Thyroid gland (tissue), 4 donors: Measurements from ENCODE around the gene SHROOM4. TPM values are rescaled to one million over a fixed set of nuclear protein-coding genes. Genes with fewer than 3 reads are reported as not detected.

Experiments used
- DNase-seq, 2 donors: peaks; one replicate each; pipeline ENCODE4 v3.0.0-alpha.2; 2019
- H3K27ac ChIP-seq, 3 donors: fragments of 200-600 bp; sonication (generic); 1 replicate in 2 of 3; 2 replicates in 1 of 3; pipeline ENCODE4 v1.5.1; 2016 to 2019; ENCODE audit warnings: mild to moderate bottlenecking in 1 of 3, moderate library complexity in 1 of 3
- H3K27me3 ChIP-seq: fragments of 200-600 bp; sonication (generic); one replicate; pipeline ENCODE4 v1.5.1; 2019
- H3K36me3 ChIP-seq, 2 donors: fragments of 200-600 bp; sonication (generic); one replicate each; pipeline ENCODE4 v1.5.1; 2016 to 2019
- H3K4me1 ChIP-seq, 2 donors: fragments of 200-600 bp; sonication (generic); one replicate each; pipeline ENCODE4 v1.5.1; 2017 to 2019
- H3K4me3 ChIP-seq, 3 donors: fragments of 200-600 bp; sonication (generic); replicated peaks in 1 of 3; 1 replicate in 2 of 3; 2 replicates in 1 of 3; pipeline ENCODE4 v1.5.1; 2016; ENCODE audit warnings: mild to moderate bottlenecking in 1 of 3
- H3K9me3 ChIP-seq: fragments of 200-600 bp; sonication (generic); one replicate; pipeline ENCODE4 v1.5.1; 2017
- POLR2A ChIP-seq, 2 donors: fragments of 450-650 bp; IDR thresholded peaks; one replicate each; pipeline ENCODE4 v1.6.1; 2017; ENCODE audit warnings: antibody characterized with exemption in 2 of 2, mild to moderate bottlenecking in 2 of 2, moderate library complexity in 1 of 2
- WGBS, 2 donors: methylation state at CpG; one replicate each; pipeline ENCODE4 v1.1.5; 2017; 5-methylcytosine and 5-hydroxymethylcytosine counted together
- intact Hi-C: fragments of 100-400 bp; cut with DNase I; formaldehyde crosslinking; loops from one replicate; pipeline ENCODE4 v1.15.1; 2023
- total RNA-seq, 4 donors: library from RNA; depleted of rRNA; stranded (reverse); fragments of >200 nt; gene quantifications; one replicate each; pipeline ENCODE4 v1.2.3, GENCODE V29; 2016
- TF ChIP-seq, protein P1 (sequence below), 6 experiments: fragments of 200-600 bp in 3 of 6; fragments of 450-650 bp in 3 of 6; sonication (generic) in 3 of 6; IDR thresholded peaks; one replicate each; pipeline ENCODE4 v1.5.1; 2016 to 2019; ENCODE audit warnings: antibody characterized with exemption in 6 of 6, mild to moderate bottlenecking in 2 of 6, inconsistent platforms in 1 of 6, moderate library complexity in 1 of 6

The SHROOM4 gene
- total RNA-seq, 4 donors from 2014 or later, result 4.1 to 10.8 (median 6.9) TPM

DNA sequence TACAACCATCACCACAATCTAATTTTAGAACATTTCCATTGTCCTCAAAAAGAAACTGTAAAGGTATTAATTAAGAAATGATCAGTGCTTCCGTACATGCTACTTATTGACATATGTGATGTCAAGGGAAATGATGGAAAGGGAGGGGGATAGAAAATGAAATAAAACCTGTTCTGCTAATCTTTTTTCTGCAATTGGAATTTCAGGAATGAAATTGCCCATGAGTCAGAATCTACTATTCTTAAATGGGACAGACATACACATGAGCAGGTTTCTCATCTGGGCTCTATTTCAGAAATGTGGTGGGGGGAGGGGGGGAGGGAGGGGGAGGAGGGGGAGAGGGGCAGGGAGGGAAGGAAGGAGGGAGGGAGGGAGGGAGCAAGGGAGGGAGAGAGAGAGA lies 91.0 kb downstream of the SHROOM4 start:
- no peak for DNase-seq
- Histone ChIP-seq H3K27me3 (no peaks in the 10 kb centered on the region), H3K36me3 (no peaks in the 10 kb centered on the region), H3K4me3 (no peak overlapping the region), H3K9me3 (no peaks in the 10 kb centered on the region), H3K27ac (no peak overlapping the region), H3K4me1 (no peaks in the 10 kb centered on the region)
- intact Hi-C loops, result no loop called here
- WGBS, 2 donors, result 94 to 100% methylated on average over 1 of the region's 1 CpG
- TF ChIP-seq POLR2A (IDR thresholded peaks at IDR 0.05), result no peak
- TF ChIP-seq, protein P1, sequence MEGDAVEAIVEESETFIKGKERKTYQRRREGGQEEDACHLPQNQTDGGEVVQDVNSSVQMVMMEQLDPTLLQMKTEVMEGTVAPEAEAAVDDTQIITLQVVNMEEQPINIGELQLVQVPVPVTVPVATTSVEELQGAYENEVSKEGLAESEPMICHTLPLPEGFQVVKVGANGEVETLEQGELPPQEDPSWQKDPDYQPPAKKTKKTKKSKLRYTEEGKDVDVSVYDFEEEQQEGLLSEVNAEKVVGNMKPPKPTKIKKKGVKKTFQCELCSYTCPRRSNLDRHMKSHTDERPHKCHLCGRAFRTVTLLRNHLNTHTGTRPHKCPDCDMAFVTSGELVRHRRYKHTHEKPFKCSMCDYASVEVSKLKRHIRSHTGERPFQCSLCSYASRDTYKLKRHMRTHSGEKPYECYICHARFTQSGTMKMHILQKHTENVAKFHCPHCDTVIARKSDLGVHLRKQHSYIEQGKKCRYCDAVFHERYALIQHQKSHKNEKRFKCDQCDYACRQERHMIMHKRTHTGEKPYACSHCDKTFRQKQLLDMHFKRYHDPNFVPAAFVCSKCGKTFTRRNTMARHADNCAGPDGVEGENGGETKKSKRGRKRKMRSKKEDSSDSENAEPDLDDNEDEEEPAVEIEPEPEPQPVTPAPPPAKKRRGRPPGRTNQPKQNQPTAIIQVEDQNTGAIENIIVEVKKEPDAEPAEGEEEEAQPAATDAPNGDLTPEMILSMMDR (IDR thresholded peaks at IDR 0.05), result no peak

DNA sequence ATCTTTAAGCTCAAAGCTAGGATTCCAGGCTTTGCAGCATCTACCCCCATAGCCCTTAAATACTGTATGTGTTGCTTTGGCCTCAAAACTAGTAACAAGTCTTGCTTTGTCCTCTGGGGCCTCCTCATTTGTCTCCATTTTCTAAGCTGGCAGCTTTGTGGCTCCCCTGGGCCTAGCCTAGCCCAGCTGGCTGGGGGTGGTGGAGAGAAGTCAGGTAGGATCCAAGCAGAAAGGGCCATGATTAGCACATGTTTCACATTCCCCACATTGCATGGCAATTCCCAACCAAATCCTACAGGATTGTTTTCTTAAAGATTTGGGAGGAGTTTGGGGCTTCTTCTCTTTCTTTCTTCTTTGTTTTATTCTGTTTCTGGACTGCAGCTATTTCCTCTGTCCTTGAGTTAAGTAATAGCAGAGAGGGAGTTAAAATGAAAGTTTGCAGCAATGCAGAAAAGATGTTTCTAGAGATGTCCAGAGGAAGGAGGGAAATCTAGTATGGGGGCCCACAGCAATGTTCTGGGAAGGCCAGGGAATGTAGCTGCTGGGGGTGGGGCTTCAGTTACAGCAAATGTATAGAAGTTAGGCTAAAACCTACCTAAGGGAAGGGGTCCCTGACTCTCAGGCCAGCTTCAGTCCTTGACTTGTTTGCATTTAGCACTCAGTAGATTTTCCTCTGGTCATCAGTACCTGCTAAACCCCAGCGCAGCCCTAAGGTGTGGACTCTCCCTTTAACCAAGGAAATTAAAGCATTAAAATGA lies 92.1 kb downstream of the SHROOM4 start:
- intact Hi-C loops, result no loop called here
- TF ChIP-seq POLR2A (IDR thresholded peaks at IDR 0.05), result no peak
- TF ChIP-seq, protein P1 (IDR thresholded peaks at IDR 0.05), result no peak
- Histone ChIP-seq H3K36me3 (no peaks in the 10 kb centered on the region), H3K27ac (no peak overlapping the region), H3K4me3 (no peak overlapping the region), H3K27me3 (no peaks in the 10 kb centered on the region), H3K9me3 (no peaks in the 10 kb centered on the region), H3K4me1 (no peaks in the 10 kb centered on the region)
- DNase-seq, result no peak
- WGBS, 2 donors, result 100% methylated on average over 1 of the region's 1 CpG

DNA sequence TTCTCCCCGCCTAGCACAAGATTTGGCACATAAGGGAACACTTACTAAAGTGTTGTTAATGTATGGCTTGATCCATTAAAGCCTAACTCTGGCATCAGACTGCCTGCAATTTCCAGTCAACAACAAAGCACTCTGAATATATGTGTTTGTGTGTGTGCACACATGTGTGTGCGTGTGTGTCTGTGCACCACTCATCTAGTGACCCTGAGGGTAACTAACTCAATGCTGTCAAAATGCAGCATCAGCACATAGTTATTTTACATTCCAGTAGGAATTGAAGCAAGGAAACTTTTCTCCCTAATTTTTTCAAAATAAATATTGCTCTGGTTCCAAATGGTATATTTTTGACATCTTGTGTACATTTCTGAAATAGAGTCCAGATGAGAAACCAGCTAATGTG lies 94.4 kb downstream of the SHROOM4 start:
- Histone ChIP-seq H3K36me3 (no peaks in the 10 kb centered on the region), H3K4me1 (no peaks in the 10 kb centered on the region), H3K27ac (no peak overlapping the region), H3K27me3 (no peaks in the 10 kb centered on the region), H3K9me3 (no peaks in the 10 kb centered on the region), H3K4me3 (no peak overlapping the region)
- intact Hi-C loops, result no loop called here
- DNase-seq, result no peak
- 95 to 100% methylated on average over 2 of the region's 2 CpGs for WGBS, 2 donors
- TF ChIP-seq POLR2A (IDR thresholded peaks at IDR 0.05), result no peak
- TF ChIP-seq, protein P1 (IDR thresholded peaks at IDR 0.05), result no peak

DNA sequence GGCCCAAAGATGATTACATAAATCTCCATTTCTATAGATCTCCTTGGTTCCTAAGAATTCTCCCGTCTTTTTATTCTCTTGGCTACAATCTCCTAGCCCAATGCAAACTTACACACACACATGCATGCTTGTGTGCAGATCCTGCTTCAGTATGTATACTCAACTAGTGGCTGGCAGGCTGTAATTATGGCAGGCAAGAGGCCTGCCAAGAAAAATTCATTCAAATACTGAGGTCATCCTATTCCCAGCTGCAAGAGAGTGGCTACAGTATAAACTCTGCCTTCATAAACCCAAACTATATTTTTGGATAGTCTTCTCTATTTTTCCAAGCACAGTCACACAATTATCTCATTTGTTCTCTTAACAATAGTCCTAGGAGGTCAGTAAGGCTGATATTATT lies 95.2 kb downstream of the SHROOM4 start:
- H3K36me3 ChIP-seq, result no peaks in the 10 kb centered on the region
- intact Hi-C loops, result no loop called here
- no peaks in the 10 kb centered on the region for H3K4me1 ChIP-seq
- DNase-seq, result no peak
- no peak overlapping the region for H3K27ac ChIP-seq
- no peaks in the 10 kb centered on the region for H3K27me3 ChIP-seq
- no peak for TF ChIP-seq POLR2A (IDR thresholded peaks at IDR 0.05)
- TF ChIP-seq, protein P1 (IDR thresholded peaks at IDR 0.05), result no peak
- no peaks in the 10 kb centered on the region for H3K9me3 ChIP-seq
- H3K4me3 ChIP-seq, result no peak overlapping the region
- 89 to 94% methylated on average over 1 of the region's 1 CpG for WGBS, 2 donors

DNA sequence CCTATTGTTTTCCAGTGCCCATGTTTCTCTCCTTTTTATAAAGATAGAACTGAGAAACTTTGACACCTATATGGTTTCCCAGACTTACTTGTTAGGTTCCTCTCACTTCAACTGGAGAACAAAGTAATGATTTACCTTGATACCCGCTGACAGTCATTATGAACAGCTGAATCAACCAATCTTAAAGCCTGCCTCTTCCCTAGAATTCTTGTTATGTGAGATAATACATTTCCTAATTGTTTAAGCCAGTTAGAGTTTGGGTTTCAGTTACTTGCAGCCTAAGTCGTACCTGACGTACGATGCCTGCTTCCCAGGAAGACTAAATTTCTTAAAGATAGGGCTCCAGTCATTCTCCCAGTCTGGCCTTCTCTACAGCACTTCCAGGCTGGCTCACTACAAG lies 97.3 kb downstream of the SHROOM4 start:
- H3K27me3 ChIP-seq, result no peaks in the 10 kb centered on the region
- no peak overlapping the region for H3K4me3 ChIP-seq
- no peak overlapping the region for H3K27ac ChIP-seq
- no peak for DNase-seq
- WGBS, 2 donors, result 100% methylated on average over 4 of the region's 4 CpGs
- no peaks in the 10 kb centered on the region for H3K9me3 ChIP-seq
- TF ChIP-seq POLR2A (IDR thresholded peaks at IDR 0.05), result no peak
- TF ChIP-seq, protein P1 (IDR thresholded peaks at IDR 0.05), result no peak
- intact Hi-C loops, result no loop called here
- H3K36me3 ChIP-seq, result no peaks in the 10 kb centered on the region
- no peaks in the 10 kb centered on the region for H3K4me1 ChIP-seq
